HL-60 (cell line): ENCODE data around the gene PTPRJ.

Experiments used
- POLR2AphosphoS5 ChIP-seq: IDR thresholded peaks from 2 replicates; pipeline ENCODE4 v1.6.1; 2012; ENCODE audit warnings: low read depth
- TF ChIP-seq, protein P1 (sequence below): IDR thresholded peaks from one replicate; pipeline ENCODE4 v1.5.1; 2011; ENCODE audit warnings: low read length, control low read depth, inconsistent platforms; ENCODE audit not compliant: insufficient read depth

DNA sequence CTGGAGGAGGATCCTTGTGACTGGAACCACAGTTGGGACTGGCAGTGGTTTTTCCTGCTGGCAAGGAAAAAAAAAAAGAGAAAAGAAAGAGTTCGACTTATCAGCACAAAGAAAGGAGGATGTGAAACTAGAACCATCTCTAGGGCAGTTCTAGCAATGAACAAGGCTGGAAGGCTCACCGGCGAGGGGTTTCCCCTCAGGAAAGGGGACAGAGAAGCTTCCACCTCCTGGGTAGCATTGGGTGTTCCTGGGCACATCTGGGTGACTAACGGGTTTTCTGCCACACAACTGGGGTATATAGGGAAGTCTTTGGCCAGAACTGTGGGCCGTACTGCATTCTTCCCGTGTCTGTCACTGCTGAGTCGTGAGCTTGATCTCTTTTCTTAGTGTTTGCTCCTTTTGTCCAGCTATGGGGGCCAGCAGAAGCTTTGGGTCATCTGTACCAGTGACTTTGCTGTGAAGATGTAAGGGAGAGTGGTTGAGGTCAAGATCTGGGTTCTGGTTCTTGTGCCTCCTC is 126.9 kb downstream of the PTPRJ start:
- TF ChIP-seq, protein P1, sequence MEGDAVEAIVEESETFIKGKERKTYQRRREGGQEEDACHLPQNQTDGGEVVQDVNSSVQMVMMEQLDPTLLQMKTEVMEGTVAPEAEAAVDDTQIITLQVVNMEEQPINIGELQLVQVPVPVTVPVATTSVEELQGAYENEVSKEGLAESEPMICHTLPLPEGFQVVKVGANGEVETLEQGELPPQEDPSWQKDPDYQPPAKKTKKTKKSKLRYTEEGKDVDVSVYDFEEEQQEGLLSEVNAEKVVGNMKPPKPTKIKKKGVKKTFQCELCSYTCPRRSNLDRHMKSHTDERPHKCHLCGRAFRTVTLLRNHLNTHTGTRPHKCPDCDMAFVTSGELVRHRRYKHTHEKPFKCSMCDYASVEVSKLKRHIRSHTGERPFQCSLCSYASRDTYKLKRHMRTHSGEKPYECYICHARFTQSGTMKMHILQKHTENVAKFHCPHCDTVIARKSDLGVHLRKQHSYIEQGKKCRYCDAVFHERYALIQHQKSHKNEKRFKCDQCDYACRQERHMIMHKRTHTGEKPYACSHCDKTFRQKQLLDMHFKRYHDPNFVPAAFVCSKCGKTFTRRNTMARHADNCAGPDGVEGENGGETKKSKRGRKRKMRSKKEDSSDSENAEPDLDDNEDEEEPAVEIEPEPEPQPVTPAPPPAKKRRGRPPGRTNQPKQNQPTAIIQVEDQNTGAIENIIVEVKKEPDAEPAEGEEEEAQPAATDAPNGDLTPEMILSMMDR: no peak
- no peak for TF ChIP-seq POLR2AphosphoS5
